ENCODE measurements around the gene CBX8. TPM values are rescaled to one million over a fixed set of nuclear protein-coding genes. Genes with fewer than 3 reads are reported as not detected.

CBX8 gene
- total and polyA plus RNA-seq, 2 of the 13 experiments (the other 11 are each of a cell fraction or from before 2014, with no cell fraction given), result 0.34 to 12.6 TPM

- TF ChIP-seq, protein P1, sequence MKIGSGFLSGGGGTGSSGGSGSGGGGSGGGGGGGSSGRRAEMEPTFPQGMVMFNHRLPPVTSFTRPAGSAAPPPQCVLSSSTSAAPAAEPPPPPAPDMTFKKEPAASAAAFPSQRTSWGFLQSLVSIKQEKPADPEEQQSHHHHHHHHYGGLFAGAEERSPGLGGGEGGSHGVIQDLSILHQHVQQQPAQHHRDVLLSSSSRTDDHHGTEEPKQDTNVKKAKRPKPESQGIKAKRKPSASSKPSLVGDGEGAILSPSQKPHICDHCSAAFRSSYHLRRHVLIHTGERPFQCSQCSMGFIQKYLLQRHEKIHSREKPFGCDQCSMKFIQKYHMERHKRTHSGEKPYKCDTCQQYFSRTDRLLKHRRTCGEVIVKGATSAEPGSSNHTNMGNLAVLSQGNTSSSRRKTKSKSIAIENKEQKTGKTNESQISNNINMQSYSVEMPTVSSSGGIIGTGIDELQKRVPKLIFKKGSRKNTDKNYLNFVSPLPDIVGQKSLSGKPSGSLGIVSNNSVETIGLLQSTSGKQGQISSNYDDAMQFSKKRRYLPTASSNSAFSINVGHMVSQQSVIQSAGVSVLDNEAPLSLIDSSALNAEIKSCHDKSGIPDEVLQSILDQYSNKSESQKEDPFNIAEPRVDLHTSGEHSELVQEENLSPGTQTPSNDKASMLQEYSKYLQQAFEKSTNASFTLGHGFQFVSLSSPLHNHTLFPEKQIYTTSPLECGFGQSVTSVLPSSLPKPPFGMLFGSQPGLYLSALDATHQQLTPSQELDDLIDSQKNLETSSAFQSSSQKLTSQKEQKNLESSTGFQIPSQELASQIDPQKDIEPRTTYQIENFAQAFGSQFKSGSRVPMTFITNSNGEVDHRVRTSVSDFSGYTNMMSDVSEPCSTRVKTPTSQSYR (CRISPR knock-in tag; IDR thresholded peaks at IDR 0.05; ENCODE audit: borderline replicate concordance), result peak; percentile 56; the same call in 1 of the 2 replicates
- TF ChIP-seq ZNF790 (CRISPR knock-in tag; IDR thresholded peaks at IDR 0.05; ENCODE audit: borderline replicate concordance) (0 out of 2 replicates have a peak, but pooled peaks have one; percentile 59), ZBTB20 (CRISPR knock-in tag; IDR thresholded peaks at IDR 0.05; ENCODE audit: borderline replicate concordance, low read depth) (0 out of 2 replicates have a peak, but pooled peaks have one; percentile 36), STAG1 (CRISPR knock-in tag; IDR thresholded peaks at IDR 0.05) (no peak; the same call in 1 of the 2 replicates), EZH2 (conservative IDR thresholded peaks at IDR 0.05; ENCODE audit: low read depth, low read length) (peak; percentile 36; the same call in 1 of the 2 replicates), ISL2 (CRISPR knock-in tag; IDR thresholded peaks at IDR 0.05) (peak; percentile 54; the same call in 1 of the 2 replicates), NFKB2 (CRISPR knock-in tag; IDR thresholded peaks at IDR 0.05; ENCODE audit: borderline replicate concordance) (0 out of 2 replicates have a peak, but pooled peaks have one; percentile 27), ZNF704 (CRISPR knock-in tag; IDR thresholded peaks at IDR 0.05; ENCODE audit: borderline replicate concordance) (no peak), ZNF207 (IDR thresholded peaks at IDR 0.05; ENCODE audit: borderline replicate concordance) (no peak), SRSF1 (optimal IDR thresholded peaks at IDR 0.05; ENCODE audit: low read depth, low read length) (peak; percentile 30), ZNF788 (CRISPR knock-in tag; IDR thresholded peaks at IDR 0.05; ENCODE audit: borderline replicate concordance) (no peak), ZNF777 (CRISPR knock-in tag; IDR thresholded peaks at IDR 0.05) (peak; percentile 60), MAX (IDR thresholded peaks at IDR 0.05) (peak; percentile 34), TCF12 (IDR thresholded peaks at IDR 0.05) (no peak), TCF12 (CRISPR knock-in tag; IDR thresholded peaks at IDR 0.05) (no peak), MTF2 (CRISPR knock-in tag; IDR thresholded peaks at IDR 0.05; ENCODE audit: borderline replicate concordance) (peak; percentile 86; the same call in 1 of the 2 replicates), ZNF274 (CRISPR knock-in tag; IDR thresholded peaks at IDR 0.05) (peak; percentile 65; the same call in 1 of the 2 replicates), ZNF430 (CRISPR knock-in tag; IDR thresholded peaks at IDR 0.05) (peak; percentile 31; the same call in 1 of the 2 replicates), HNRNPK (IDR thresholded peaks at IDR 0.05; ENCODE audit: low read depth, low read length, poor library complexity, severe bottlenecking) (no peak), SPEN (CRISPR knock-in tag; IDR thresholded peaks at IDR 0.05; ENCODE audit: low read depth) (peak; percentile 22; the same call in 1 of the 2 replicates), RBM39 (IDR thresholded peaks at IDR 0.05; ENCODE audit: low read depth, low read length, poor library complexity, severe bottlenecking) (peak; percentile 81), CEBPG (CRISPR knock-in tag; IDR thresholded peaks at IDR 0.05) (no peak)
- TF ChIP-seq, protein P2, sequence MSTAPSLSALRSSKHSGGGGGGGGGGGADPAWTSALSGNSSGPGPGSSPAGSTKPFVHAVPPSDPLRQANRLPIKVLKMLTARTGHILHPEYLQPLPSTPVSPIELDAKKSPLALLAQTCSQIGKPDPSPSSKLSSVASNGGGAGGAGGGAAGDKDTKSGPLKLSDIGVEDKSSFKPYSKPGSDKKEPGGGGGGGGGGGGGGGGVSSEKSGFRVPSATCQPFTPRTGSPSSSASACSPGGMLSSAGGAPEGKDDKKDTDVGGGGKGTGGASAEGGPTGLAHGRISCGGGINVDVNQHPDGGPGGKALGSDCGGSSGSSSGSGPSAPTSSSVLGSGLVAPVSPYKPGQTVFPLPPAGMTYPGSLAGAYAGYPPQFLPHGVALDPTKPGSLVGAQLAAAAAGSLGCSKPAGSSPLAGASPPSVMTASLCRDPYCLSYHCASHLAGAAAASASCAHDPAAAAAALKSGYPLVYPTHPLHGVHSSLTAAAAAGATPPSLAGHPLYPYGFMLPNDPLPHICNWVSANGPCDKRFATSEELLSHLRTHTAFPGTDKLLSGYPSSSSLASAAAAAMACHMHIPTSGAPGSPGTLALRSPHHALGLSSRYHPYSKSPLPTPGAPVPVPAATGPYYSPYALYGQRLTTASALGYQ (CRISPR knock-in tag; IDR thresholded peaks at IDR 0.05), result peak; percentile 74; the same call in 1 of the 2 replicates
These were observed 15.7 kb upstream of the CBX8 start (continued) for GRCh38 chr17:79812353-79813258.

Measured in HepG2 (cell line).